ENCODE data around the gene CNOT11. TPM values are rescaled to one million over a fixed set of nuclear protein-coding genes. Genes with fewer than 3 reads are reported as not detected.

CNOT11 gene
- total RNA-seq, 4 donors from 2014 or later = 19.7 to 31.2 (median 21.6) TPM

- peaks cover 7 to 8% of the 10 kb centered on the region in 2 donors for H3K4me1 ChIP-seq
- H3K36me3 ChIP-seq = no peaks in the 10 kb centered on the region
- no peaks in the 10 kb centered on the region for H3K9me3 ChIP-seq
- intact Hi-C loops (cut with DNase I; ENCODE audit: low total_unique reads) = no loop called here
- no peak overlapping the region for H3K4me3 ChIP-seq
- no peak overlapping the region for H3K27ac ChIP-seq
- H3K27me3 ChIP-seq = no peaks in the 10 kb centered on the region
- DNase-seq = no peak
- TF ChIP-seq POLR2A (IDR thresholded peaks at IDR 0.05) (no peak), CTCF (IDR thresholded peaks at IDR 0.05) (no peak)
Measured at GRCh38 chr2:101255501-101255900, 2.8 kb downstream of the CNOT11 start.

- intact Hi-C loops (cut with DNase I; ENCODE audit: low total_unique reads) = no loop called here
- Histone ChIP-seq H3K36me3 (no peaks in the 10 kb centered on the region), H3K4me3 (no peak overlapping the region), H3K27me3 (no peaks in the 10 kb centered on the region), H3K9me3 (no peaks in the 10 kb centered on the region), H3K4me1 (peaks cover 7 to 8% of the 10 kb centered on the region in 2 donors), H3K27ac (no peak overlapping the region)
- TF ChIP-seq CTCF (IDR thresholded peaks at IDR 0.05) (no peak), POLR2A (IDR thresholded peaks at IDR 0.05) (no peak)
- DNase-seq = no peak
Measured at GRCh38 chr2:101256316-101256715, 3.6 kb downstream of the CNOT11 start.

- Histone ChIP-seq H3K9me3 (no peaks in the 10 kb centered on the region), H3K4me3 (no peak overlapping the region), H3K27ac (no peak overlapping the region), H3K36me3 (no peaks in the 10 kb centered on the region), H3K27me3 (no peaks in the 10 kb centered on the region), H3K4me1 (peaks cover 7 to 8% of the 10 kb centered on the region in 2 donors)
- no peak for DNase-seq
- no peak for TF ChIP-seq CTCF (IDR thresholded peaks at IDR 0.05)
- no peak for TF ChIP-seq POLR2A (IDR thresholded peaks at IDR 0.05)
- intact Hi-C loops (cut with DNase I; ENCODE audit: low total_unique reads) = no loop called here
Measured at GRCh38 chr2:101258804-101259203, 6.1 kb downstream of the CNOT11 start.

- no peaks in the 10 kb centered on the region for H3K27me3 ChIP-seq
- H3K4me1 ChIP-seq = no peaks in the 10 kb centered on the region
- DNase-seq = no peak
- no peak for TF ChIP-seq POLR2A (IDR thresholded peaks at IDR 0.05)
- TF ChIP-seq CTCF (IDR thresholded peaks at IDR 0.05) = no peak
- intact Hi-C loops (cut with DNase I; ENCODE audit: low total_unique reads) = no loop called here
- H3K27ac ChIP-seq = no peak overlapping the region
- no peaks in the 10 kb centered on the region for H3K9me3 ChIP-seq
- H3K36me3 ChIP-seq = no peaks in the 10 kb centered on the region
- H3K4me3 ChIP-seq = no peak overlapping the region
Measured at GRCh38 chr2:101262142-101262541, 9.5 kb downstream of the CNOT11 start.

- no peaks in the 10 kb centered on the region for H3K9me3 ChIP-seq
- intact Hi-C loops (cut with DNase I; ENCODE audit: low total_unique reads) = no loop called here
- H3K36me3 ChIP-seq = no peaks in the 10 kb centered on the region
- no peaks in the 10 kb centered on the region for H3K27me3 ChIP-seq
- H3K4me1 ChIP-seq = no peaks in the 10 kb centered on the region
- no peak for DNase-seq
- no peak overlapping the region for H3K4me3 ChIP-seq
- no peak overlapping the region for H3K27ac ChIP-seq
- TF ChIP-seq CTCF (IDR thresholded peaks at IDR 0.05) = no peak
- no peak for TF ChIP-seq POLR2A (IDR thresholded peaks at IDR 0.05)
Measured at GRCh38 chr2:101263377-101263800, 10.7 kb downstream of the CNOT11 start.

Data from uterus (tissue), 4 donors.